Ovary (tissue), 9 donors: Measurements from ENCODE around the gene TTLL9. TPM values are rescaled to one million over a fixed set of nuclear protein-coding genes. Genes with fewer than 3 reads are reported as not detected.

ENCODE experiments used
- DNase-seq, 5 donors: peaks; one replicate each; pipeline ENCODE4 v3.0.0-alpha.2; 2019 to 2020
- H3K27ac ChIP-seq, 2 donors: fragments of 200-600 bp; one replicate each; pipeline versions ENCODE4 v1.5.1 to v1.8.0; 2019 to 2022
- H3K27me3 ChIP-seq: fragments of 200-600 bp; one replicate; pipeline ENCODE4 v1.8.0; 2022
- H3K36me3 ChIP-seq: fragments of 200-600 bp; sonication (generic); one replicate; pipeline ENCODE4 v1.5.1; 2019
- H3K4me1 ChIP-seq: one replicate; pipeline ENCODE4 v1.8.1; 2013; ENCODE audit warnings: mild to moderate bottlenecking, moderate library complexity; ENCODE audit not compliant: insufficient read depth
- H3K4me3 ChIP-seq: fragments of 200-600 bp; sonication (generic); one replicate; pipeline ENCODE4 v1.5.1; 2017
- H3K9me3 ChIP-seq, 2 donors: fragments of 200-600 bp in 1 of 2; sonication (generic) in 1 of 2; one replicate each; pipeline versions ENCODE4 v1.5.1 to v1.8.1; 2013 to 2019; ENCODE audit warnings: mild to moderate bottlenecking in 1 of 2, moderate library complexity in 1 of 2
- EP300 ChIP-seq: sonication (generic); formaldehyde crosslinking; IDR thresholded peaks from one replicate; pipeline ENCODE4 v1.6.1; 2017; ENCODE audit warnings: antibody characterized with exemption
- POLR2A ChIP-seq: fragments of 450-650 bp; IDR thresholded peaks from one replicate; pipeline ENCODE4 v1.6.1; 2017; ENCODE audit warnings: antibody characterized with exemption, mild to moderate bottlenecking, moderate library complexity
- WGBS, 3 donors: extraction: QIAGEN DNeasy Blood & Tissue Kit in 1 of 3; methylation state at CpG; one replicate each; pipeline versions ENCODE4 v1.1.5 to v1.1.7; 2013 to 2017; 5-methylcytosine and 5-hydroxymethylcytosine counted together
- intact Hi-C, 4 donors: fragments of 100-400 bp; cut with DNase I; formaldehyde crosslinking; loops; one replicate each; pipeline versions ENCODE4 v1.11.0 to v1.15.1; 2022 to 2023
- polyA plus RNA-seq, 2 donors: library from polyadenylated mRNA; stranded (reverse); fragments of 200-250 nt in 1 of 2; fragments of 350-450 nt in 1 of 2; fragmentation: Illumina TruSeq in 1 of 2; extraction: RNeasy Lipid Tissue Mini Kit (QIAGEN cat#74804) in 1 of 2; gene quantifications; one replicate each; pipeline ENCODE4 v1.2.3, GENCODE V29; 2013 to 2014
- total RNA-seq, 7 donors: library from RNA; depleted of rRNA in 2 of 7; stranded (reverse); fragments of >200 nt in 2 of 7; fragmentation: NEBNext Ultra II Directional in 3 of 7; extraction: Animal tissue kit (Norgen Biotek cat#: 25700) in 3 of 7; gene quantifications; one replicate each; pipeline versions ENCODE4 v1.1.0 to v1.2.4, GENCODE V29; 2016 to 2023
- TF ChIP-seq, protein P1 (sequence below), 3 donors: fragments of 450-650 bp in 2 of 3; fragments of 200-600 bp in 1 of 3; IDR thresholded peaks; one replicate each; pipeline versions ENCODE4 v1.5.1 to v1.8.0; 2016 to 2022; ENCODE audit warnings: antibody characterized with exemption in 3 of 3, mild to moderate bottlenecking in 1 of 3
- donor health status: DM: no; HTN: no; CAD: no; lungs with moderate emphysema.
- donor health status: DM: no; HTN: no; CAD: no.
- donor health status: Bipolar disorder and iron deficiency.
- donor health status: DM: yes; HTN: yes; CAD: no.
- donor health status: DM: no; HTN: no; CAD: no.
- donor health status: DM: yes; HTN: yes; CAD: no.

TTLL9 gene
- total and polyA plus RNA-seq, 9 donors: 0.24 to 10.6 (median 0.40) TPM

GRCh38 chr20:31949877-31950646, 79.6 kb downstream of the TTLL9 start:
- no peak overlapping the region for H3K4me3 ChIP-seq
- 59 to 66% (median 64%) methylated on average over 9 of the region's 9 CpGs for WGBS, 3 donors
- intact Hi-C loops: loop anchor here (5.0 to 10.0 kb wide), 2 partner anchors 95 to 128 kb away; no protein-coding TSS in a partner anchor

DNA sequence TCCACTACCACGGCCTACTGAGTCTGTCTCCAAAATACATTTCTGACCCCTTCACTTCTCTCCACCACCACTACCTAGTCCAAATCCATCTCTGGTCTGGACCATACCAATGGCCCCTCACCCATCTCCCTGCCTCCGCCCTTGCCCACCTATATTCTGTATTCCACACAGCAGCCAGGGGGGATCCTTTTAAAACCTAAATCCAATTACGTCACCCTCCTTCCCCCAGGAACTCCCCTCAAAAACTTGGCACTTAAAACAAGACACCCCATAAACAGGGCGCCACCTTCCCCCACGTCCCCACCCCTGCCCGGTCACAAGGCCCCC, 80.7 kb downstream of the TTLL9 start:
- Histone ChIP-seq H3K27ac (no peak overlapping the region), H3K4me1 (peaks cover 8% of the 10 kb centered on the region), H3K36me3 (no peaks in the 10 kb centered on the region), H3K4me3 (peak overlapping the region; percentile 64), H3K9me3 (no peaks in the 10 kb centered on the region), H3K27me3 (no peaks in the 10 kb centered on the region)
- DNase-seq: no peak
- 3 to 5% (median 3%) methylated on average over 6 of the region's 6 CpGs for WGBS, 3 donors
- intact Hi-C loops: loop anchor here (5.0 to 10.0 kb wide), 2 partner anchors 96 to 129 kb away; no protein-coding TSS in a partner anchor
- TF ChIP-seq, protein P1, sequence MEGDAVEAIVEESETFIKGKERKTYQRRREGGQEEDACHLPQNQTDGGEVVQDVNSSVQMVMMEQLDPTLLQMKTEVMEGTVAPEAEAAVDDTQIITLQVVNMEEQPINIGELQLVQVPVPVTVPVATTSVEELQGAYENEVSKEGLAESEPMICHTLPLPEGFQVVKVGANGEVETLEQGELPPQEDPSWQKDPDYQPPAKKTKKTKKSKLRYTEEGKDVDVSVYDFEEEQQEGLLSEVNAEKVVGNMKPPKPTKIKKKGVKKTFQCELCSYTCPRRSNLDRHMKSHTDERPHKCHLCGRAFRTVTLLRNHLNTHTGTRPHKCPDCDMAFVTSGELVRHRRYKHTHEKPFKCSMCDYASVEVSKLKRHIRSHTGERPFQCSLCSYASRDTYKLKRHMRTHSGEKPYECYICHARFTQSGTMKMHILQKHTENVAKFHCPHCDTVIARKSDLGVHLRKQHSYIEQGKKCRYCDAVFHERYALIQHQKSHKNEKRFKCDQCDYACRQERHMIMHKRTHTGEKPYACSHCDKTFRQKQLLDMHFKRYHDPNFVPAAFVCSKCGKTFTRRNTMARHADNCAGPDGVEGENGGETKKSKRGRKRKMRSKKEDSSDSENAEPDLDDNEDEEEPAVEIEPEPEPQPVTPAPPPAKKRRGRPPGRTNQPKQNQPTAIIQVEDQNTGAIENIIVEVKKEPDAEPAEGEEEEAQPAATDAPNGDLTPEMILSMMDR (IDR thresholded peaks at IDR 0.05): no peak
- TF ChIP-seq EP300 (no peak), POLR2A (no peak)

More at GRCh38 chr20:31949877-31950646, 79.6 kb downstream of the TTLL9 start:
- Histone ChIP-seq H3K9me3 (no peaks in the 10 kb centered on the region), H3K27me3 (no peaks in the 10 kb centered on the region), H3K27ac (no peak overlapping the region), H3K36me3 (no peaks in the 10 kb centered on the region), H3K4me1 (peaks cover 8% of the 10 kb centered on the region)
- no peak for DNase-seq
- TF ChIP-seq POLR2A (no peak), EP300 (no peak)
- TF ChIP-seq, protein P1 (IDR thresholded peaks at IDR 0.05): no peak

- H3K4me3 ChIP-seq: peak within 1 kb of the TSS; percentile 64
- peak; percentile 93 to 98 (median 96) for DNase-seq
- no peaks in the 10 kb centered on the region for H3K36me3 ChIP-seq
- H3K4me1 ChIP-seq: peaks cover 8% of the 10 kb centered on the region
- WGBS, 3 donors: 0 to 1% (median 1%) methylated on average over 57 to 63 of the region's 63 CpGs
- peak within 1 kb of the TSS in 1 of 2 donors; percentile 14 for H3K27ac ChIP-seq
- no peaks in the 10 kb centered on the region for H3K27me3 ChIP-seq
- TF ChIP-seq POLR2A: peak; percentile 36
- TF ChIP-seq, protein P1 (IDR thresholded peaks at IDR 0.05): peak; percentile 86 to 94 (median 88)
- no peak for TF ChIP-seq EP300
- H3K9me3 ChIP-seq: no peaks in the 10 kb centered on the region
- intact Hi-C loops: loop anchor here (2.0 to 10.0 kb wide), 3 partner anchors 97 to 129 kb away; no protein-coding TSS in a partner anchor
Observed at GRCh38 chr20:31951530-31952453, 81.4 kb downstream of the TTLL9 start, which contains the start of gene PDRG1. Gene PDRG1 (minus strand): TSS chr20:31952046. CDS start chr20:31951961, 85 bp downstream.

GRCh38 chr20:31953556-31954148, 83.2 kb downstream of the TTLL9 start:
- intact Hi-C loops: loop anchor here (2.0 to 10.0 kb wide), 3 partner anchors 99 to 131 kb away; no protein-coding TSS in a partner anchor
- Histone ChIP-seq H3K9me3 (no peaks in the 10 kb centered on the region), H3K27ac (no peak overlapping the region), H3K4me1 (peaks cover 8% of the 10 kb centered on the region), H3K36me3 (no peaks in the 10 kb centered on the region), H3K27me3 (no peaks in the 10 kb centered on the region), H3K4me3 (no peak overlapping the region)
- WGBS, 3 donors: 58 to 64% (median 59%) methylated on average over 6 of the region's 6 CpGs
- no peak for DNase-seq
- TF ChIP-seq POLR2A: no peak
- no peak for TF ChIP-seq EP300
- TF ChIP-seq, protein P1 (IDR thresholded peaks at IDR 0.05): no peak
